Neural cell (in vitro differentiated cells): ENCODE measurements around the gene PLXNA3. TPM values are rescaled to one million over a fixed set of nuclear protein-coding genes. Genes with fewer than 3 reads are reported as not detected.

Source experiments
- H2AFZ ChIP-seq: fragments of 200-600, 300-800 bp; sonication (generic), shearing (Covaris generic); 2 replicates; pipeline ENCODE4 v1.6.0; 2014; ENCODE audit warnings: low read depth, mild to moderate bottlenecking, antibody characterized with exemption, low read length, moderate library complexity
- H3F3A ChIP-seq: fragments of 200-600 bp; shearing (Covaris generic); 2 replicates; pipeline ENCODE4 v1.6.1; 2016; ENCODE audit warnings: mild to moderate bottlenecking, moderate library complexity, mixed read lengths, antibody characterized with exemption, low read length; ENCODE audit not compliant: insufficient read depth, poor library complexity, severe bottlenecking
- H3K27ac ChIP-seq: fragments of 200-600, 300-800 bp; sonication (generic), shearing (Covaris generic); 2 replicates; pipeline ENCODE4 v1.5.1; 2014; ENCODE audit warnings: mild to moderate bottlenecking, low read length, moderate library complexity
- H3K27me3 ChIP-seq: fragments of 300-800, 200-600 bp; sonication (generic), shearing (Covaris generic); 2 replicates; pipeline ENCODE4 v1.6.0; 2014; ENCODE audit warnings: mild to moderate bottlenecking, low read depth, low read length, moderate library complexity; ENCODE audit not compliant: insufficient read depth
- H3K36me3 ChIP-seq: fragments of 300-800, 200-600 bp; sonication (generic), shearing (Covaris generic); 2 replicates; pipeline ENCODE4 v1.5.1; 2014; ENCODE audit warnings: mild to moderate bottlenecking, antibody characterized with exemption, low read length, moderate library complexity; ENCODE audit not compliant: insufficient read depth
- H3K4me2 ChIP-seq: fragments of 300-800, 200-600 bp; sonication (generic), shearing (Covaris generic); 2 replicates; pipeline ENCODE4 v1.6.0; 2014; ENCODE audit warnings: mild to moderate bottlenecking, low read length
- H3K4me3 ChIP-seq: fragments of 300-800, 200-600 bp; sonication (generic), shearing (Covaris generic); 2 replicates; pipeline ENCODE4 v1.5.1; 2014; ENCODE audit warnings: mild to moderate bottlenecking, low read length, moderate library complexity
- H3K79me2 ChIP-seq: fragments of 200-600 bp; shearing (Covaris generic); replicated peaks from 2 replicates; pipeline ENCODE4 v1.6.0; 2014; ENCODE audit warnings: mild to moderate bottlenecking, low read length, moderate library complexity; ENCODE audit not compliant: insufficient read depth
- H3K9ac ChIP-seq: fragments of 300-800, 200-600 bp; sonication (generic), shearing (Covaris generic); 2 replicates; pipeline ENCODE4 v1.6.1; 2016; ENCODE audit warnings: mild to moderate bottlenecking, low read length, mixed read lengths
- H3K9me2 ChIP-seq: fragments of 200-600 bp; shearing (Covaris generic); 2 replicates; pipeline ENCODE4 v1.6.1; 2016; ENCODE audit warnings: mild to moderate bottlenecking, low read length, mixed read lengths; ENCODE audit not compliant: insufficient read depth
- H3K9me3 ChIP-seq: fragments of 200-600, 300-800 bp; sonication (generic), shearing (Covaris generic); 2 replicates; pipeline ENCODE4 v1.6.1; 2016; ENCODE audit warnings: mild to moderate bottlenecking, mixed run types, low read length, moderate library complexity, mixed read lengths
- H4K20me1 ChIP-seq: fragments of 200-600 bp; shearing (Covaris generic); 2 replicates; pipeline ENCODE4 v1.6.1; 2016; ENCODE audit warnings: mild to moderate bottlenecking, mixed run types; ENCODE audit not compliant: insufficient read depth
- EP300 ChIP-seq: fragments of 450-650 bp; conservative IDR thresholded peaks from 2 replicates; pipeline ENCODE4 v1.6.1; 2014; ENCODE audit warnings: antibody characterized with exemption, mild to moderate bottlenecking, moderate library complexity; ENCODE audit not compliant: poor library complexity, severe bottlenecking
- EZH2 ChIP-seq: fragments of 200-600, 300-800 bp; shearing (Covaris generic), sonication (generic); IDR thresholded peaks from 2 replicates; pipeline ENCODE4 v1.6.1; 2014; ENCODE audit warnings: antibody characterized with exemption, low read length, borderline replicate concordance, mild to moderate bottlenecking; ENCODE audit not compliant: insufficient read depth, poor library complexity, severe bottlenecking
- MXI1 ChIP-seq: fragments of 450-650 bp; conservative IDR thresholded peaks from 2 replicates; pipeline ENCODE4 v1.6.1; 2014; ENCODE audit warnings: antibody characterized with exemption, mild to moderate bottlenecking; ENCODE audit not compliant: poor library complexity, severe bottlenecking
- POLR2AphosphoS5 ChIP-seq: IDR thresholded peaks from 2 replicates; pipeline ENCODE4 v1.6.1; 2012
- RAD21 ChIP-seq: fragments of 450-650 bp; conservative IDR thresholded peaks from 2 replicates; pipeline ENCODE4 v1.6.1; 2014; ENCODE audit warnings: antibody characterized with exemption, mild to moderate bottlenecking, moderate library complexity
- REST ChIP-seq: IDR thresholded peaks from 2 replicates; pipeline ENCODE4 v1.6.1; 2012; ENCODE audit warnings: borderline replicate concordance
- SMC3 ChIP-seq: fragments of 450-650 bp; conservative IDR thresholded peaks from 2 replicates; pipeline ENCODE4 v1.6.1; 2014; ENCODE audit warnings: antibody characterized with exemption, mild to moderate bottlenecking, moderate library complexity; ENCODE audit not compliant: poor library complexity
- TAF1 ChIP-seq: IDR thresholded peaks from 2 replicates; pipeline ENCODE4 v1.6.1; 2012; ENCODE audit warnings: low read depth
- polyA plus RNA-seq: library from polyadenylated mRNA; depleted of rRNA; stranded (reverse); fragments of >200 nt; gene quantifications from 2 replicates; pipeline ENCODE4 v1.2.3, GENCODE V29; 2014
- TF ChIP-seq, protein P1 (sequence below): fragments of 450-650 bp; IDR thresholded peaks from 2 replicates; pipeline ENCODE4 v1.5.1; 2014; ENCODE audit warnings: antibody characterized with exemption, mild to moderate bottlenecking, moderate library complexity; ENCODE audit not compliant: poor library complexity, severe bottlenecking

PLXNA3 gene
- polyA plus RNA-seq, 1 donor from 2014 or later, result 17.2 TPM

DNA sequence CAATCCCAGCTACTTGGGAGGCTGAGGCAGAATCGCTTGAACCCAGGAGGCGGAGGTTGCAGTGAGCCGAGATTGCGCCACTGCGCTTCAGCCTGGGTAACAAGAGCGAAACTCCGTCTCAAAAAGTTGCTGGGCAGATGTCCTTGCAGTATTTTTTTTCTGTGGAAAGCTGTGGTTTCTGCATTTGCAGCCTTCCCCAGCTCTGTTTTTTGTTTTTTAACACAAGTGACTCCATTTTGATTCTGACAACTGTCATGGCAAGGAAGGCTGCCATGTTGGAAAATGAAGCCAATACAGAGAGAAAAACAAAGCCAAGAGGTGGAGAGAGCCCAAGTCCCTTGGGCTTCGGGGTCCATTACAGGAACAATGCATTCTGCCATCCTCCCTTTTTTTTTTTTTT is 44.0 kb downstream of the PLXNA3 start:
- H3F3A ChIP-seq, result no peaks in the 10 kb centered on the region
- no peak overlapping the region for H2AFZ ChIP-seq
- H3K36me3 ChIP-seq, result no peaks in the 10 kb centered on the region
- H3K27me3 ChIP-seq, result no peaks in the 10 kb centered on the region
- H3K27ac ChIP-seq, result no peak overlapping the region
- no peaks in the 10 kb centered on the region for H4K20me1 ChIP-seq
- no peak for TF ChIP-seq POLR2AphosphoS5
- TF ChIP-seq TAF1, result no peak
- TF ChIP-seq EP300, result no peak
- TF ChIP-seq EZH2, result no peak
- TF ChIP-seq RAD21, result no peak
- no peak for TF ChIP-seq REST
- no peak for TF ChIP-seq MXI1
- no peak for TF ChIP-seq SMC3
- TF ChIP-seq, protein P1, sequence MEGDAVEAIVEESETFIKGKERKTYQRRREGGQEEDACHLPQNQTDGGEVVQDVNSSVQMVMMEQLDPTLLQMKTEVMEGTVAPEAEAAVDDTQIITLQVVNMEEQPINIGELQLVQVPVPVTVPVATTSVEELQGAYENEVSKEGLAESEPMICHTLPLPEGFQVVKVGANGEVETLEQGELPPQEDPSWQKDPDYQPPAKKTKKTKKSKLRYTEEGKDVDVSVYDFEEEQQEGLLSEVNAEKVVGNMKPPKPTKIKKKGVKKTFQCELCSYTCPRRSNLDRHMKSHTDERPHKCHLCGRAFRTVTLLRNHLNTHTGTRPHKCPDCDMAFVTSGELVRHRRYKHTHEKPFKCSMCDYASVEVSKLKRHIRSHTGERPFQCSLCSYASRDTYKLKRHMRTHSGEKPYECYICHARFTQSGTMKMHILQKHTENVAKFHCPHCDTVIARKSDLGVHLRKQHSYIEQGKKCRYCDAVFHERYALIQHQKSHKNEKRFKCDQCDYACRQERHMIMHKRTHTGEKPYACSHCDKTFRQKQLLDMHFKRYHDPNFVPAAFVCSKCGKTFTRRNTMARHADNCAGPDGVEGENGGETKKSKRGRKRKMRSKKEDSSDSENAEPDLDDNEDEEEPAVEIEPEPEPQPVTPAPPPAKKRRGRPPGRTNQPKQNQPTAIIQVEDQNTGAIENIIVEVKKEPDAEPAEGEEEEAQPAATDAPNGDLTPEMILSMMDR, result no peak
- no peak overlapping the region for H3K4me2 ChIP-seq
- no peak overlapping the region for H3K9ac ChIP-seq
- no peaks in the 10 kb centered on the region for H3K9me2 ChIP-seq
- no peaks in the 10 kb centered on the region for H3K9me3 ChIP-seq
- H3K4me3 ChIP-seq, result no peak overlapping the region
- no peaks in the 10 kb centered on the region for H3K79me2 ChIP-seq

DNA sequence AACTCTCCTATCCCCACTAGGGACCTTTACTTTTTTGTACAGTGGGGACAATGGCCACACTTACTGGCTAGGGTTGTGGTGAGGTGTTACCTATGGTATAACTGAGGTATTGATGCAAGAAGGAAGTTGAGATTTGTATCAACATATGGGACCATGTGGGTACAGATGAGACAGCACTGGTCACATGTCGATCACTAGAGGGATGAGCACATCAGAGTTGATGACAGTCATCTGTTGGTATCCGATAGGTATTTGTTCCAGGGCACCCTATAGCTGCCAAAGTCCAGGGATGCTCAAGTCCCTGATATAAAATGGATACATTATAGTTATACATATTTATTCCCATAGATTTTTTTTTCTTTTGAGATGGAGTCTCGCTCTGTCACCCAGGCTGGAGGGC is 44.9 kb downstream of the PLXNA3 start:
- no peak overlapping the region for H3K4me2 ChIP-seq
- H3K9ac ChIP-seq, result no peak overlapping the region
- no peak overlapping the region for H3K27ac ChIP-seq
- H3K79me2 ChIP-seq, result no peaks in the 10 kb centered on the region
- no peak overlapping the region for H2AFZ ChIP-seq
- no peaks in the 10 kb centered on the region for H3K27me3 ChIP-seq
- H3K36me3 ChIP-seq, result no peaks in the 10 kb centered on the region
- no peak overlapping the region for H3K4me3 ChIP-seq
- no peaks in the 10 kb centered on the region for H3K9me2 ChIP-seq
- no peaks in the 10 kb centered on the region for H3F3A ChIP-seq
- no peaks in the 10 kb centered on the region for H3K9me3 ChIP-seq
- no peaks in the 10 kb centered on the region for H4K20me1 ChIP-seq
- no peak for TF ChIP-seq EZH2

DNA sequence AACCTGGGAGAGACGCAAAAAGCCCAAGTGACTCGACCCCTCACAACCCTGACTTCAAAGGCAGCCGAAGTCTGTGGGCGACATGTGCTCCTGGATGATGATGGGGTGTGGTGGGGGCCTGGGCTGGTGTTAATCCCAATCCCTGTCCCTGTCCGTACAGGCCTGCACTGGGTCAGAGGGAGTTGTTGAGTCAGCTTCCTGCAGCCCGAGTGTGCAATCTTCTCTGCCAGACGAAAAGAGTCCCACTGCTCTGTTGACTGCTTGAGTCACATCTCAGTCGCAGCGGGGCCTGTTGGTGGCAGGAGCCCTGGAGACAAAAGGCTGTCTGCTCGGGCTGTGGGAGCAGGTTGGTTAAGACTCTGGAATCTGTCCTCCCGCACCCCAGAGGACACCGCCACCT is 47.7 kb downstream of the PLXNA3 start:
- H3K9ac ChIP-seq, result no peak overlapping the region
- no peaks in the 10 kb centered on the region for H3F3A ChIP-seq
- no peak overlapping the region for H3K4me3 ChIP-seq
- no peaks in the 10 kb centered on the region for H3K36me3 ChIP-seq
- H3K27me3 ChIP-seq, result no peaks in the 10 kb centered on the region
- no peak overlapping the region for H3K27ac ChIP-seq
- H4K20me1 ChIP-seq, result no peaks in the 10 kb centered on the region
- TF ChIP-seq MXI1 (no peak), SMC3 (no peak), RAD21 (no peak), EP300 (no peak), TAF1 (no peak), POLR2AphosphoS5 (no peak), REST (no peak), EZH2 (no peak)
- TF ChIP-seq, protein P1, result no peak
- H3K9me3 ChIP-seq, result no peaks in the 10 kb centered on the region
- H3K9me2 ChIP-seq, result no peaks in the 10 kb centered on the region
- no peak overlapping the region for H2AFZ ChIP-seq
- no peak overlapping the region for H3K4me2 ChIP-seq
- no peaks in the 10 kb centered on the region for H3K79me2 ChIP-seq
